Measurements from ENCODE around the gene SLC8A3.

DNA sequence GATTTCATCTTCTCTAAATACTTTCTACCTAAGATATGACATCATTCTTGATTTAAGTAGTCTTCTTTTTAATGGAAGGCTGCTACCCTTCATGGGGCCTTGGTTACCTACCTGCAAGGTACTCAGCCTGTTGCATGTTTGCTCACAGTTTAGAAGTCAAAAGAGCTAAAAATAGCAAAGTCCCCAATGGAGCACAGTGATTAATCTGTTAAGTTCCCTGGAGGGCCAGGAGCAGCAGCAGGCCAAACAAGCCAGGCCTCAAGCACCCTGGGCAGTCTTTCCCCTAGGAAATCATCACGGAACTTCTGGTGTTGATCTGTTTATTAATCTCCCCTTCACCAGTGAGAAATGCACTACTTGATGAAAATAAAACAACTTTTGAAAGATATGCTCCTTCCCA is 24.0 kb upstream of the SLC8A3 start:
- no peak for TF ChIP-seq EZH2phosphoT487 (IDR thresholded peaks at IDR 0.05; ENCODE audit: low read depth, severe bottlenecking, unreplicated experiment)
- TF ChIP-seq, protein P1, sequence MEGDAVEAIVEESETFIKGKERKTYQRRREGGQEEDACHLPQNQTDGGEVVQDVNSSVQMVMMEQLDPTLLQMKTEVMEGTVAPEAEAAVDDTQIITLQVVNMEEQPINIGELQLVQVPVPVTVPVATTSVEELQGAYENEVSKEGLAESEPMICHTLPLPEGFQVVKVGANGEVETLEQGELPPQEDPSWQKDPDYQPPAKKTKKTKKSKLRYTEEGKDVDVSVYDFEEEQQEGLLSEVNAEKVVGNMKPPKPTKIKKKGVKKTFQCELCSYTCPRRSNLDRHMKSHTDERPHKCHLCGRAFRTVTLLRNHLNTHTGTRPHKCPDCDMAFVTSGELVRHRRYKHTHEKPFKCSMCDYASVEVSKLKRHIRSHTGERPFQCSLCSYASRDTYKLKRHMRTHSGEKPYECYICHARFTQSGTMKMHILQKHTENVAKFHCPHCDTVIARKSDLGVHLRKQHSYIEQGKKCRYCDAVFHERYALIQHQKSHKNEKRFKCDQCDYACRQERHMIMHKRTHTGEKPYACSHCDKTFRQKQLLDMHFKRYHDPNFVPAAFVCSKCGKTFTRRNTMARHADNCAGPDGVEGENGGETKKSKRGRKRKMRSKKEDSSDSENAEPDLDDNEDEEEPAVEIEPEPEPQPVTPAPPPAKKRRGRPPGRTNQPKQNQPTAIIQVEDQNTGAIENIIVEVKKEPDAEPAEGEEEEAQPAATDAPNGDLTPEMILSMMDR (IDR thresholded peaks at IDR 0.05; ENCODE audit: poor library complexity) = no peak

Data from hepatocyte (in vitro differentiated cells).